H1 (cell line): ENCODE measurements around the gene UBAP1. TPM values are rescaled to one million over a fixed set of nuclear protein-coding genes. Genes with fewer than 3 reads are reported as not detected.

Source experiments
- CTCF ChIA-PET: fragments of 300-600 bp; sonication (Branson Sonifier 250); formaldehyde crosslinking; loops from one replicate; lab custom pipeline; 2021; ENCODE audit not compliant: partially characterized antibody; lab: Charles Lee
- POLR2A ChIA-PET: fragments of 300-600 bp; sonication (Branson Sonifier 250); formaldehyde crosslinking; loops from one replicate; lab custom pipeline; 2021; ENCODE audit warnings: inconsistent platforms; ENCODE audit not compliant: partially characterized antibody; lab: Charles Lee
- DNase-seq, 2 experiments: peaks; one replicate each; pipeline versions ENCODE4 v3.0.0 to v3.0.0-alpha.2; 2010 to 2022; ENCODE audit warnings: low spot score in 2 of 2, low read depth in 1 of 2, mixed read lengths in 1 of 2
- FAIRE-seq: peaks from 2 replicates; lab custom pipeline; 2011; peaks lifted over from hg19 to GRCh38; lab: Jason Lieb, UNC
- H2AFZ ChIP-seq: 2 replicates; pipeline ENCODE4 v1.8.1; 2012; ENCODE audit warnings: low read length, inconsistent platforms
- H2AK5ac ChIP-seq: 2 replicates; pipeline ENCODE4 v1.6.1; 2013; ENCODE audit warnings: low read depth, low read length
- H2BK120ac ChIP-seq: replicated peaks from 2 replicates; pipeline ENCODE3; 2013; ENCODE audit warnings: low read depth, low read length, inconsistent platforms
- H2BK12ac ChIP-seq: 2 replicates; pipeline ENCODE4 v1.6.1; 2013; ENCODE audit warnings: low read depth, low read length
- H2BK15ac ChIP-seq: 2 replicates; pipeline ENCODE4 v1.6.1; 2013; ENCODE audit warnings: low read length
- H2BK20ac ChIP-seq: 2 replicates; pipeline ENCODE4 v1.6.1; 2013; ENCODE audit warnings: low read length
- H2BK5ac ChIP-seq: 2 replicates; pipeline ENCODE4 v1.6.1; 2013; ENCODE audit warnings: low read depth, low read length
- H3K14ac ChIP-seq: 2 replicates; pipeline ENCODE4 v1.6.1; 2013; ENCODE audit warnings: inconsistent platforms; ENCODE audit not compliant: insufficient read length
- H3K18ac ChIP-seq: 2 replicates; pipeline ENCODE4 v1.6.1; 2013; ENCODE audit warnings: low read length; ENCODE audit errors: extremely low read depth
- H3K23ac ChIP-seq: 2 replicates; pipeline ENCODE4 v1.6.1; 2013; ENCODE audit warnings: inconsistent platforms; ENCODE audit not compliant: insufficient read length
- H3K23me2 ChIP-seq: 2 replicates; pipeline ENCODE4 v1.6.1; 2013; ENCODE audit warnings: low read depth, low read length
- H3K27ac ChIP-seq: 2 replicates; pipeline ENCODE4 v1.6.1; 2011; ENCODE audit warnings: low read depth, low read length, inconsistent platforms
- H3K27me3 ChIP-seq, 4 experiments: replicated peaks in 1 of 4; 1 replicate in 1 of 4; 2 replicates in 3 of 4; pipeline versions ENCODE4 v1.6.1 to v1.8.1; 2011 to 2013; ENCODE audit warnings: low read length in 3 of 4, mild to moderate bottlenecking in 3 of 4, inconsistent platforms in 2 of 4, mixed read lengths in 2 of 4, moderate library complexity in 1 of 4; ENCODE audit not compliant: control insufficient read depth in 3 of 4, insufficient read depth in 3 of 4; ENCODE audit errors: extremely low read depth in 1 of 4
- H3K36me3 ChIP-seq, 4 experiments: 2 replicates each; pipeline versions ENCODE4 v1.6.1 to v1.8.1; 2011 to 2013; ENCODE audit warnings: mild to moderate bottlenecking in 4 of 4, low read length in 3 of 4, moderate library complexity in 2 of 4, control low read depth in 1 of 4, inconsistent platforms in 1 of 4; ENCODE audit not compliant: insufficient read depth in 4 of 4, control insufficient read depth in 2 of 4
- H3K4ac ChIP-seq: replicated peaks from 2 replicates; pipeline ENCODE3; 2013; ENCODE audit warnings: low read length, low read depth, mixed read lengths, inconsistent platforms; ENCODE audit not compliant: insufficient read length
- H3K4me1 ChIP-seq, 4 experiments: replicated peaks in 1 of 4; 1 replicate in 1 of 4; 2 replicates in 3 of 4; pipeline versions ENCODE4 v1.6.1 to v1.8.1; 2011 to 2013; ENCODE audit warnings: low read length in 3 of 4, inconsistent platforms in 2 of 4, mixed read lengths in 1 of 4; ENCODE audit not compliant: insufficient read depth in 4 of 4, control insufficient read depth in 3 of 4
- H3K4me2 ChIP-seq, 2 experiments: 2 replicates each; pipeline versions ENCODE4 v1.6.1 to v1.8.1; 2011 to 2013; ENCODE audit warnings: low read depth in 2 of 2, low read length in 2 of 2, control low read depth in 1 of 2, inconsistent platforms in 1 of 2, mild to moderate bottlenecking in 1 of 2; ENCODE audit not compliant: insufficient read depth in 1 of 2
- H3K4me3 ChIP-seq, 4 experiments: fragments of 200-600, 300-600 bp in 1 of 4; sonication (generic), shearing (Covaris generic), sonication (Bioruptor Twin) in 1 of 4; 2 replicates each; pipeline versions ENCODE4 v1.5.1 to v1.8.1; 2011 to 2016; ENCODE audit warnings: low read length in 4 of 4, low read depth in 3 of 4, control low read depth in 2 of 4, inconsistent platforms in 2 of 4, mild to moderate bottlenecking in 2 of 4, mixed read lengths in 1 of 4, moderate library complexity in 1 of 4; ENCODE audit not compliant: insufficient read depth in 2 of 4; ENCODE audit errors: extremely low read depth in 1 of 4
- H3K56ac ChIP-seq: replicated peaks from 2 replicates; pipeline ENCODE3; 2013; ENCODE audit warnings: low read depth, mild to moderate bottlenecking, mixed read lengths, low read length, inconsistent platforms; ENCODE audit not compliant: insufficient read length
- H3K79me1 ChIP-seq: 2 replicates; pipeline ENCODE4 v1.6.1; 2013; ENCODE audit warnings: low read depth, low read length, control low read depth
- H3K79me2 ChIP-seq, 2 experiments: 2 replicates each; pipeline versions ENCODE4 v1.6.1 to v1.8.1; 2012 to 2013; ENCODE audit warnings: low read length in 2 of 2, mild to moderate bottlenecking in 2 of 2, inconsistent platforms in 1 of 2; ENCODE audit not compliant: insufficient read depth in 2 of 2, control insufficient read depth in 1 of 2
- H3K9ac ChIP-seq, 4 experiments: replicated peaks in 1 of 4; 1 replicate in 1 of 4; 2 replicates in 3 of 4; pipeline versions ENCODE4 v1.6.1 to v1.8.1; 2011 to 2013; ENCODE audit warnings: low read depth in 3 of 4, low read length in 3 of 4, control low read depth in 2 of 4, mild to moderate bottlenecking in 2 of 4, moderate library complexity in 2 of 4, inconsistent platforms in 1 of 4; ENCODE audit errors: extremely low read depth in 1 of 4
- H3K9me3 ChIP-seq, 2 experiments: 2 replicates each; pipeline versions ENCODE4 v1.6.1 to v1.8.1; 2012 to 2013; ENCODE audit warnings: mild to moderate bottlenecking in 2 of 2, moderate library complexity in 2 of 2, control low read depth in 1 of 2, inconsistent platforms in 1 of 2, low read depth in 1 of 2, low read length in 1 of 2, mixed read lengths in 1 of 2; ENCODE audit not compliant: insufficient read depth in 2 of 2
- H4K20me1 ChIP-seq, 2 experiments: replicated peaks in 1 of 2; 2 replicates each; pipeline versions ENCODE3 to v1.8.1; 2011 to 2013; ENCODE audit warnings: inconsistent platforms in 2 of 2, low read length in 2 of 2, mild to moderate bottlenecking in 1 of 2; ENCODE audit not compliant: insufficient read depth in 2 of 2, control insufficient read depth in 1 of 2
- H4K5ac ChIP-seq: 2 replicates; pipeline ENCODE4 v1.6.1; 2013; ENCODE audit warnings: low read length, low read depth, mixed read lengths, inconsistent platforms; ENCODE audit not compliant: insufficient read length
- H4K8ac ChIP-seq: 2 replicates; pipeline ENCODE4 v1.8.0; 2013; ENCODE audit warnings: mild to moderate bottlenecking, moderate library complexity, low read length, inconsistent platforms; ENCODE audit not compliant: insufficient read depth; ENCODE audit errors: extremely low read depth
- H4K91ac ChIP-seq: replicated peaks from 2 replicates; pipeline ENCODE3; 2013; ENCODE audit warnings: low read length, mixed read lengths, inconsistent platforms; ENCODE audit not compliant: insufficient read length
- CEBPB ChIP-seq: IDR thresholded peaks from 2 replicates; pipeline ENCODE4 v1.6.1; 2012; ENCODE audit warnings: low read depth, low read length
- POU5F1 ChIP-seq: IDR thresholded peaks from 2 replicates; pipeline ENCODE4 v1.6.1; 2011; ENCODE audit warnings: low read depth, mild to moderate bottlenecking, low read length, moderate library complexity
- TEAD4 ChIP-seq: IDR thresholded peaks from 2 replicates; pipeline ENCODE4 v1.6.1; 2012; ENCODE audit warnings: low read depth, low read length, inconsistent platforms, mixed read lengths
- ZNF274 ChIP-seq: IDR thresholded peaks from 2 replicates; pipeline ENCODE4 v1.7.0; 2012; ENCODE audit warnings: low read length, borderline replicate concordance; ENCODE audit errors: extremely low read depth
- WGBS, 2 experiments: shearing (Covaris generic) in 1 of 2; methylation state at CpG; one replicate each; pipeline versions ENCODE4 v1.1.6 to v1.1.7; 2013 to 2015; ENCODE audit warnings: low lambda C conversion rate in 2 of 2, mixed read lengths in 2 of 2, inconsistent platforms in 1 of 2, low coverage in 1 of 2, missing lambda C conversion rate in 1 of 2; ENCODE audit not compliant: insufficient replicate concordance in 2 of 2, insufficient coverage in 1 of 2, insufficient read length in 1 of 2; ENCODE audit errors: extremely low coverage in 1 of 2, missing lambda C conversion rate in 1 of 2; 5-methylcytosine and 5-hydroxymethylcytosine counted together
- polyA plus RNA-seq, 7 experiments: library from polyadenylated mRNA; depleted of rRNA in 3 of 7; stranded (reverse) in 5 of 7; unstranded in 2 of 7; fragments of >200 nt in 5 of 7; fragments of 200-250 nt in 2 of 7; gene quantifications; 1 replicate in 5 of 7; 2 replicates in 1 of 7; 4 replicates in 1 of 7; pipeline versions ENCODE4 v1.2.1 to v1.2.3, GENCODE V29; 2011 to 2013; ENCODE audit warnings: missing spikeins in 2 of 7, mixed read lengths in 2 of 7
- total RNA-seq: library from RNA; stranded (reverse); fragmentation: NEBNext Ultra II Directional; extraction: Animal tissue kit (Norgen Biotek cat#: 25700); gene quantifications from 2 replicates; pipeline ENCODE4 v1.2.1, GENCODE V29; 2021

Gene UBAP1
- total and polyA plus RNA-seq, 2 of the 8 experiments (the other 6 are each of a cell fraction or from before 2014, with no cell fraction given): 31.3 to 31.4 TPM

DNA sequence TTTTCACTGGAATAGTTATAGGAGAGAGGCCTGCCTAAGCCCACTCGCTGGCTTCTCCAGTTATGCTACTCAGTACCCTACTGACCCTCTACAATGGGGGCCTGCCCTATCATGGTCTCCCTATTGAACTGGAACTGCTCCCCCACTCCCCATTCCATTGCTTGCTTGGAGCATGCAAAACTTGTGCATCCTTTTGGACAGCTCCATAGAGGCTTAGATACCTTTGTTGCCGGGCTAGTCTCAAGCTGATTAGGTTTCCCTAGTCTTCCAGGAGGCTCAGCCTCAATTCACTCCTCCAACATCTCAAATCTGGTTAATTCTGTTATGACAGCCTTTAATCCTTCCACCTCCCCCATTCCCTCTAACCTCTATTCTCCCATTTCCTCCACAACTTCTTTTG, 110.3 kb downstream of the UBAP1 start:
- DNase-seq: no peak
- TF ChIP-seq TEAD4 (no peak), CEBPB (no peak), ZNF274 (no peak), POU5F1 (no peak)
- no peak overlapping the region for H3K23ac ChIP-seq
- H2BK12ac ChIP-seq: no peak overlapping the region
- no peaks in the 10 kb centered on the region for H3K79me1 ChIP-seq
- no peaks in the 10 kb centered on the region for H3K27me3 ChIP-seq
- H3K4me1 ChIP-seq: no peaks in the 10 kb centered on the region
- H2AFZ ChIP-seq: no peak overlapping the region
- no peaks in the 10 kb centered on the region for H4K20me1 ChIP-seq
- no peaks in the 10 kb centered on the region for H3K9me3 ChIP-seq
- no peak overlapping the region for H3K14ac ChIP-seq
- H2BK20ac ChIP-seq: no peak overlapping the region
- no peak overlapping the region for H3K4me3 ChIP-seq
- no peak overlapping the region for H3K18ac ChIP-seq
- H3K79me2 ChIP-seq: no peaks in the 10 kb centered on the region
- H3K27ac ChIP-seq: no peak overlapping the region
- no peaks in the 10 kb centered on the region for H3K23me2 ChIP-seq
- no peaks in the 10 kb centered on the region for H3K36me3 ChIP-seq
- H3K56ac ChIP-seq: no peak overlapping the region
- no peak overlapping the region for H4K91ac ChIP-seq
- H2BK15ac ChIP-seq: no peak overlapping the region
- no peak overlapping the region for H2AK5ac ChIP-seq
- H3K4me2 ChIP-seq: no peak overlapping the region
- H3K4ac ChIP-seq: no peak overlapping the region
- no peak overlapping the region for H2BK120ac ChIP-seq
- H4K8ac ChIP-seq: no peak overlapping the region
- 90% methylated on average over 2 of the region's 2 CpGs; no CpG with 5 or more reads in 1 of the 2 experiments for WGBS, 2 experiments
- CTCF ChIA-PET: interaction anchor here (1.2 to 1.6 kb wide), 2 partner anchors 10 to 12 kb away, joined by 3 to 4 read pairs; no protein-coding TSS in a partner anchor
- H3K9ac ChIP-seq: no peak overlapping the region
- no peak overlapping the region for H2BK5ac ChIP-seq
- no peak for FAIRE-seq
- H4K5ac ChIP-seq: no peak overlapping the region
- POLR2A ChIA-PET: no interaction called here
